Measurements from ENCODE around the gene CEP192.
A peak's percentile ranks its signal among the peaks of the same experiment; 100 is the strongest.
"Not testable (repeated sequence)": the region's sequence is repeated elsewhere in the genome, so short reads cannot be mapped to it uniquely, and the experiment has no call there.

CEP192 gene

GRCh38 chr18:12993439-12993838, 2.3 kb downstream of the CEP192 start:
- no peak for DNase-seq (ENCODE audit: low spot score)

- DNase-seq (ENCODE audit: low spot score): no peak
Measured at GRCh38 chr18:12995424-12995823, 4.3 kb downstream of the CEP192 start.

GRCh38 chr18:12995952-12996477, 4.9 kb downstream of the CEP192 start:
- no peak for DNase-seq (ENCODE audit: low spot score)

- DNase-seq (ENCODE audit: low spot score): no peak
Measured at GRCh38 chr18:12996661-12997292, 5.6 kb downstream of the CEP192 start.

GRCh38 chr18:12997330-12997729, 6.2 kb downstream of the CEP192 start:
- DNase-seq (ENCODE audit: low spot score): not testable (repeated sequence)

- no peak for DNase-seq (ENCODE audit: low spot score)
Measured at GRCh38 chr18:12998332-12999060, 7.3 kb downstream of the CEP192 start.

- peak; percentile 45 for DNase-seq (ENCODE audit: low spot score)
Measured at GRCh38 chr18:13003466-13003896, 12.3 kb downstream of the CEP192 start.

- no peak for DNase-seq (ENCODE audit: low spot score)
Measured at GRCh38 chr18:13004396-13004795, 13.2 kb downstream of the CEP192 start.

- DNase-seq (ENCODE audit: low spot score): no peak
Measured at GRCh38 chr18:13005289-13005688, 14.1 kb downstream of the CEP192 start.

- DNase-seq (ENCODE audit: low spot score): no peak
Measured at GRCh38 chr18:13006531-13007247, 15.5 kb downstream of the CEP192 start.

GRCh38 chr18:13007248-13007560, 16.0 kb downstream of the CEP192 start:
- DNase-seq (ENCODE audit: low spot score): no peak

- DNase-seq (ENCODE audit: low spot score): no peak
Measured at GRCh38 chr18:13011719-13012118, 20.6 kb downstream of the CEP192 start.

- DNase-seq (ENCODE audit: low spot score): no peak
Measured at GRCh38 chr18:13014232-13014631, 23.1 kb downstream of the CEP192 start.

GRCh38 chr18:13014818-13015217, 23.7 kb downstream of the CEP192 start:
- DNase-seq (ENCODE audit: low spot score): no peak

GRCh38 chr18:13017247-13017875, 26.2 kb downstream of the CEP192 start:
- DNase-seq (ENCODE audit: low spot score): no peak

- DNase-seq (ENCODE audit: low spot score): no peak
Measured at GRCh38 chr18:13018374-13018773, 27.2 kb downstream of the CEP192 start.

- DNase-seq (ENCODE audit: low spot score): no peak
Measured at GRCh38 chr18:13019301-13019700, 28.1 kb downstream of the CEP192 start.

GRCh38 chr18:13022644-13023043, 31.5 kb downstream of the CEP192 start:
- DNase-seq (ENCODE audit: low spot score): no peak

- no peak for DNase-seq (ENCODE audit: low spot score)
Measured at GRCh38 chr18:13025233-13025632, 34.1 kb downstream of the CEP192 start.

GRCh38 chr18:13026583-13027270, 35.6 kb downstream of the CEP192 start:
- no peak for DNase-seq (ENCODE audit: low spot score)

- no peak for DNase-seq (ENCODE audit: low spot score)
Measured at GRCh38 chr18:13028869-13029268, 37.7 kb downstream of the CEP192 start.

GRCh38 chr18:13032173-13032572, 41.0 kb downstream of the CEP192 start:
- DNase-seq (ENCODE audit: low spot score): no peak
